NCI-H2081 treated with DMSO at 0.1 percent for 48 hours (cell line): Measurements from ENCODE around the gene MSH5.
"Not testable (repeated sequence)": the region's sequence is repeated elsewhere in the genome, so short reads cannot be mapped to it uniquely, and the experiment has no call there.

ENCODE experiments used
- DNase-seq: peaks from one replicate; lab custom pipeline; 2025; lab: John Stamatoyannopoulos, UW

MSH5 gene

GRCh38 chr6:31778999-31779885 is 39.4 kb downstream of the MSH5 start:
- DNase-seq: no peak

- DNase-seq: no peak
These were observed 40.1 kb downstream of the MSH5 start for GRCh38 chr6:31779908-31780307.

GRCh38 chr6:31780507-31781243 is 40.9 kb downstream of the MSH5 start:
- no peak for DNase-seq

- no peak for DNase-seq
These were observed 41.7 kb downstream of the MSH5 start for GRCh38 chr6:31781244-31782125.

GRCh38 chr6:31782126-31782855 is 42.5 kb downstream of the MSH5 start:
- no peak for DNase-seq

GRCh38 chr6:31784098-31784925 is 44.5 kb downstream of the MSH5 start:
- DNase-seq: no peak

GRCh38 chr6:31785475-31785874 is 45.7 kb downstream of the MSH5 start:
- no peak for DNase-seq

GRCh38 chr6:31791324-31792089 is 51.7 kb downstream of the MSH5 start:
- DNase-seq: no peak

GRCh38 chr6:31792090-31792374 is 52.2 kb downstream of the MSH5 start:
- DNase-seq: no peak

- DNase-seq: no peak
These were observed 53.0 kb downstream of the MSH5 start for GRCh38 chr6:31792761-31793171.

GRCh38 chr6:31793927-31794245 is 54.1 kb downstream of the MSH5 start:
- DNase-seq: not testable (repeated sequence)

GRCh38 chr6:31794294-31794865 is 54.6 kb downstream of the MSH5 start:
- no peak for DNase-seq

- no peak for DNase-seq
These were observed 55.2 kb downstream of the MSH5 start for GRCh38 chr6:31794866-31795615.

- DNase-seq: peak; percentile 60
These were observed 56.0 kb downstream of the MSH5 start, which contains the start of gene VARS1 for GRCh38 chr6:31795616-31796298. VARS1 (minus strand) TSS chr6:31795752; CDS start chr6:31795217, 535 bp downstream.

- DNase-seq: no peak
These were observed 57.2 kb downstream of the MSH5 start for GRCh38 chr6:31796993-31797385.

- no peak for DNase-seq
These were observed 57.8 kb downstream of the MSH5 start for GRCh38 chr6:31797588-31797987.

- no peak for DNase-seq
These were observed 60.0 kb downstream of the MSH5 start for GRCh38 chr6:31799781-31800180.
